B cell (primary cell): ENCODE data around the gene PRPF19. TPM values are rescaled to one million over a fixed set of nuclear protein-coding genes. Genes with fewer than 3 reads are reported as not detected.

Experiments used
- ATAC-seq: fragments of 200-7000 bp; cut with Tn5 transposase; one replicate; pipeline ENCODE4 v1.10.0; 2021; ENCODE audit warnings: low read depth, mild to moderate bottlenecking, moderate number of reproducible peaks, moderate library complexity
- CTCF ChIA-PET: fragments of 350-600 bp; sonication (Branson Sonifier 250); formaldehyde crosslinking; loops from one replicate; lab custom pipeline; 2021; ENCODE audit warnings: antibody characterized with exemption, inconsistent platforms; lab: Charles Lee
- POLR2A ChIA-PET: fragments of 350-600 bp; sonication (Branson Sonifier 250); formaldehyde crosslinking; loops from one replicate; lab custom pipeline; 2021; ENCODE audit warnings: antibody characterized with exemption; lab: Charles Lee
- DNase-seq: peaks from one replicate; pipeline ENCODE4 v3.0.0; 2013
- H2AFZ ChIP-seq: 2 replicates; pipeline ENCODE4 v1.6.1; 2012; ENCODE audit warnings: mild to moderate bottlenecking, low read depth, low read length; ENCODE audit not compliant: insufficient read depth, poor library complexity, severe bottlenecking
- H3K27ac ChIP-seq, 2 donors: 1 replicate in 1 of 2; 2 replicates in 1 of 2; pipeline ENCODE4 v1.5.1; 2012 to 2013; ENCODE audit warnings: low read length in 2 of 2, mild to moderate bottlenecking in 2 of 2, moderate library complexity in 1 of 2
- H3K27me3 ChIP-seq, 4 experiments: fragments of 200-600 bp in 1 of 4; sonication (generic) in 1 of 4; replicated peaks in 1 of 4; 1 replicate in 2 of 4; 2 replicates in 2 of 4; pipeline versions ENCODE4 v1.6.1 to v1.7.0; 2013 to 2016; ENCODE audit warnings: low read length in 3 of 4, mild to moderate bottlenecking in 2 of 4, mixed read lengths in 1 of 4, moderate library complexity in 1 of 4; ENCODE audit not compliant: insufficient read depth in 4 of 4, control insufficient read depth in 3 of 4; ENCODE audit errors: control extremely low read depth in 1 of 4
- H3K36me3 ChIP-seq, 2 experiments: replicated peaks in 1 of 2; 1 replicate in 1 of 2; 2 replicates in 1 of 2; pipeline versions ENCODE4 v1.6.1 to v1.7.1; 2013; ENCODE audit warnings: low read length in 1 of 2; ENCODE audit not compliant: insufficient read depth in 2 of 2, control insufficient read depth in 1 of 2; ENCODE audit errors: control extremely low read depth in 1 of 2, extremely low read depth in 1 of 2
- H3K4me1 ChIP-seq, 2 donors: fragments of 200-600 bp in 1 of 2; sonication (generic) in 1 of 2; 1 replicate in 1 of 2; 2 replicates in 1 of 2; pipeline versions ENCODE4 v1.5.1 to v1.6.1; 2013 to 2017; ENCODE audit warnings: low read length in 2 of 2; ENCODE audit not compliant: control insufficient read depth in 2 of 2, insufficient read depth in 2 of 2
- H3K4me2 ChIP-seq: replicated peaks from 2 replicates; pipeline ENCODE3; 2012; ENCODE audit warnings: mild to moderate bottlenecking, low read depth, low read length; ENCODE audit not compliant: poor library complexity, severe bottlenecking
- H3K4me3 ChIP-seq, 5 experiments: fragments of 200-600 bp in 1 of 5; sonication (generic) in 1 of 5; 1 replicate in 3 of 5; 2 replicates in 2 of 5; pipeline versions ENCODE4 v1.5.1 to v1.7.0; 2011 to 2016; ENCODE audit warnings: low read length in 4 of 5, mild to moderate bottlenecking in 4 of 5, low read depth in 2 of 5, control low read depth in 1 of 5, moderate library complexity in 1 of 5; ENCODE audit not compliant: insufficient read depth in 1 of 5; ENCODE audit errors: control extremely low read depth in 1 of 5, extremely low read depth in 1 of 5
- H3K79me2 ChIP-seq: fragments of 200-600 bp; sonication (generic); one replicate; pipeline ENCODE4 v1.6.0; 2016; ENCODE audit warnings: low read length; ENCODE audit not compliant: control insufficient read depth, insufficient read depth
- H3K9ac ChIP-seq: fragments of 200-600 bp; sonication (generic); 2 replicates; pipeline ENCODE4 v1.6.1; 2017; ENCODE audit warnings: mild to moderate bottlenecking, low read length, moderate library complexity
- H3K9me3 ChIP-seq, 3 donors: one replicate each; pipeline versions ENCODE4 v1.6.1 to v1.7.1; 2013; ENCODE audit warnings: low read length in 2 of 3; ENCODE audit not compliant: control insufficient read depth in 2 of 3, insufficient read depth in 1 of 3; ENCODE audit errors: control extremely low read depth in 1 of 3
- H4K20me1 ChIP-seq: 2 replicates; pipeline ENCODE4 v1.6.0; 2012; ENCODE audit warnings: mild to moderate bottlenecking, low read length; ENCODE audit not compliant: insufficient read depth, control insufficient read depth, poor library complexity, severe bottlenecking
- H3K27ac Mint-ChIP-seq: one replicate; pipeline ENCODE4 v1.8.0; 2021; ENCODE audit warnings: mixed read lengths
- H3K27me3 Mint-ChIP-seq: one replicate; pipeline ENCODE4 v1.8.0; 2021; ENCODE audit warnings: mixed read lengths
- H3K4me1 Mint-ChIP-seq: one replicate; pipeline ENCODE4 v1.8.0; 2021; ENCODE audit warnings: mixed read lengths
- H3K4me3 Mint-ChIP-seq: one replicate; pipeline ENCODE4 v1.8.0; 2021; ENCODE audit warnings: mixed read lengths
- H3K9me3 Mint-ChIP-seq: one replicate; pipeline ENCODE4 v1.8.0; 2022; ENCODE audit warnings: mixed read lengths; ENCODE audit not compliant: insufficient read depth
- EZH2 ChIP-seq: IDR thresholded peaks from 2 replicates; pipeline ENCODE4 v1.6.1; 2012; ENCODE audit warnings: borderline replicate concordance, low read depth, mild to moderate bottlenecking, moderate library complexity, low read length; ENCODE audit not compliant: insufficient read depth, poor library complexity, severe bottlenecking
- WGBS: methylation state at CpG from one replicate; pipeline ENCODE4 v1.1.5; 2013; ENCODE audit warnings: missing lambda C conversion rate; ENCODE audit not compliant: insufficient coverage; 5-methylcytosine and 5-hydroxymethylcytosine counted together
- intact Hi-C: fragments of 100-400 bp; cut with micrococcal nuclease; formaldehyde crosslinking; loops from one replicate; pipeline ENCODE4 v1.10.0; 2022
- polyA plus RNA-seq: library from polyadenylated mRNA; depleted of rRNA; stranded (reverse); fragments of >200 nt; gene quantifications from 2 replicates; pipeline ENCODE4 v1.2.3, GENCODE V29; 2012
- total RNA-seq, 2 donors: library from RNA; stranded (reverse); fragments of 120-200 nt in 1 of 2; gene quantifications; 1 replicate in 1 of 2; 2 replicates in 1 of 2; pipeline versions ENCODE4 v1.2.3 to v1.2.4, GENCODE V29; 2013 to 2022
- TF ChIP-seq, protein P1 (sequence below): fragments of 200-600 bp; IDR thresholded peaks from one replicate; pipeline ENCODE4 v1.8.0; 2022; ENCODE audit warnings: antibody characterized with exemption, mild to moderate bottlenecking

PRPF19 gene
- total and polyA plus RNA-seq, 2 donors (not counting 1 experiment from before 2014, with no cell fraction given), result 41.8 to 89.9 TPM

DNA sequence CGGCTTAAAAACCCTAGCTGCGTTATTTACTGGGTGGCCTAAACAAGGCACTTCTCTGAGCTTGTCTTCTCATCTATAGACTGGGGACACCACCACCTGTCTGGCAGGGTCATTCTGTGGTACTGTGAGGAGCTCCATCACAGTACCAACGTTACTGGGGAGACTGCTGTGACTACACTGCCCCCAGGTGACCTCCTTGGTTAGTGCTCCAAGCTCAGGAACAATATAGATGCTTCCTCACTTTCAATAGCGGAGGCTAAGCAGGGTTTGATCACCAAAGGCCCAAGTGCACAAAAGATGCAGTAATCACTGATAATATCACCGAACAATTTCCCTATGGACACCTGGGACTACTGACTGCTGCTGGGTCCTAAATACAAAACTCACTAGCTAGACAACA, 18.8 kb downstream of the PRPF19 start:
- H3K4me1 Mint-ChIP-seq, result no peaks in the 10 kb centered on the region
- no peaks in the 10 kb centered on the region for H3K4me1 ChIP-seq
- ATAC-seq (no peak), DNase-seq (peak; percentile 30)
- no peak overlapping the region for H3K27ac ChIP-seq
- POLR2A ChIA-PET, result no interaction called here
- no peaks in the 10 kb centered on the region for H3K9me3 Mint-ChIP-seq
- 60% methylated on average over 5 of the region's 5 CpGs for WGBS
- no peaks in the 10 kb centered on the region for H3K27me3 Mint-ChIP-seq
- H2AFZ ChIP-seq, result no peak overlapping the region
- H3K36me3 ChIP-seq, result peaks cover 0 to 24% of the 10 kb centered on the region in 2 experiments
- H3K4me2 ChIP-seq, result no peak overlapping the region
- H3K27ac Mint-ChIP-seq, result no peak overlapping the region
- no peak overlapping the region for H3K4me3 ChIP-seq
- no peaks in the 10 kb centered on the region for H4K20me1 ChIP-seq
- TF ChIP-seq, protein P1, sequence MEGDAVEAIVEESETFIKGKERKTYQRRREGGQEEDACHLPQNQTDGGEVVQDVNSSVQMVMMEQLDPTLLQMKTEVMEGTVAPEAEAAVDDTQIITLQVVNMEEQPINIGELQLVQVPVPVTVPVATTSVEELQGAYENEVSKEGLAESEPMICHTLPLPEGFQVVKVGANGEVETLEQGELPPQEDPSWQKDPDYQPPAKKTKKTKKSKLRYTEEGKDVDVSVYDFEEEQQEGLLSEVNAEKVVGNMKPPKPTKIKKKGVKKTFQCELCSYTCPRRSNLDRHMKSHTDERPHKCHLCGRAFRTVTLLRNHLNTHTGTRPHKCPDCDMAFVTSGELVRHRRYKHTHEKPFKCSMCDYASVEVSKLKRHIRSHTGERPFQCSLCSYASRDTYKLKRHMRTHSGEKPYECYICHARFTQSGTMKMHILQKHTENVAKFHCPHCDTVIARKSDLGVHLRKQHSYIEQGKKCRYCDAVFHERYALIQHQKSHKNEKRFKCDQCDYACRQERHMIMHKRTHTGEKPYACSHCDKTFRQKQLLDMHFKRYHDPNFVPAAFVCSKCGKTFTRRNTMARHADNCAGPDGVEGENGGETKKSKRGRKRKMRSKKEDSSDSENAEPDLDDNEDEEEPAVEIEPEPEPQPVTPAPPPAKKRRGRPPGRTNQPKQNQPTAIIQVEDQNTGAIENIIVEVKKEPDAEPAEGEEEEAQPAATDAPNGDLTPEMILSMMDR, result no peak
- TF ChIP-seq EZH2, result no peak
- H3K9me3 ChIP-seq, result no peaks in the 10 kb centered on the region
- no peak overlapping the region for H3K9ac ChIP-seq
- CTCF ChIA-PET, result interaction anchor here (1.0 to 1.8 kb wide), 9 partner anchors 11 to 623 kb away, joined by 3 to 30 read pairs (median 4); partner anchors contain the start of gene PTGDR2
- H3K27me3 ChIP-seq, result no peaks in the 10 kb centered on the region
- no peaks in the 10 kb centered on the region for H3K79me2 ChIP-seq
- intact Hi-C loops, result loop anchor here (1.0 kb wide), 1 partner anchor 56 kb away; no protein-coding TSS in a partner anchor
- H3K4me3 Mint-ChIP-seq, result no peak overlapping the region

DNA sequence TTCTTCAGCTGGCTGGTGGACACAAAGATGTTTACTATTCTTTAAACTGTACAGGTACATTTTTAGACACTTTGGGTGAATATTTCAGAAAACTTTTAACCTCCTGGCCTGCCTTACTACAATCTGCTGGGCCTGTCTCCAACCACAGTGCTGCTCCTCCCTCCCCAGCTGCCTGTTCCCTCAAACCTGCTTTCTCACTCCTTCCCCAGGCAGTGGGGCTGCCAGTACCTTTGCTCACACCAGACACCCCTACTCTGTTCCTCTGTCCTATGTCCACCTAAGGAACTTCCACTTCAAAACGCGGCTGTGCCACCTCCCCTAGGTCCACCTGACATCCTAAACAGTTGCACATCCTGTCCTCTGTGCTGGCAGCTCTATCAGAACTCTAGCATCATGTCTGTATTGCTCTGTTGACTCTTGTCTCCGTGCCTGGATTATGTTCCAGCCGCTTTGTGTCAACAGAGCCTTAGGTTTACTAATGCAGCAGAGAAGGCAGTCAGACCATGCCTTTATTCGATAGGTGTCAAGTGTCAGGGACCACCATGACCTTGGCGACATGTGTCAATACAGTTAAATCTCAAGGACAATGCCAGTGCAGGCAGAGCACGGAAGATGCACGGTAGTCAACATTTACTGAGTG, 25.6 kb downstream of the PRPF19 start:
- Histone ChIP-seq H4K20me1 (no peaks in the 10 kb centered on the region), H3K79me2 (no peaks in the 10 kb centered on the region), H3K27ac (no peak overlapping the region), H3K4me2 (no peak overlapping the region), H3K9me3 (no peaks in the 10 kb centered on the region), H3K27me3 (no peaks in the 10 kb centered on the region), H3K36me3 (peaks cover 0 to 20% of the 10 kb centered on the region in 2 experiments), H3K4me3 (no peak overlapping the region), H2AFZ (no peak overlapping the region), H3K4me1 (no peaks in the 10 kb centered on the region), H3K9ac (no peak overlapping the region)
- no peaks in the 10 kb centered on the region for H3K9me3 Mint-ChIP-seq
- ChIA-PET POLR2A (no interaction called here), CTCF (interaction anchor here (2.0 kb wide), 1 partner anchor 19 kb away, joined by 5 read pairs; no protein-coding TSS in a partner anchor)
- no peaks in the 10 kb centered on the region for H3K27me3 Mint-ChIP-seq
- DNase-seq (no peak), ATAC-seq (no peak)
- H3K4me1 Mint-ChIP-seq, result no peaks in the 10 kb centered on the region
- H3K4me3 Mint-ChIP-seq, result no peak overlapping the region
- 100% methylated on average over 7 of the region's 8 CpGs for WGBS
- H3K27ac Mint-ChIP-seq, result no peak overlapping the region
- no peak for TF ChIP-seq EZH2
- TF ChIP-seq, protein P1, result no peak
- intact Hi-C loops, result no loop called here
